DND-41 (cell line): ENCODE data around the gene BAHD1.

Source experiments
- ATAC-seq: fragments of 200-7000 bp; cut with Tn5 transposase; 3 replicates; pipeline ENCODE4 v1.9.1; 2021; ENCODE audit warnings: low read depth; ENCODE audit not compliant: insufficient read depth
- DNase-seq: peaks from one replicate; pipeline ENCODE4 v3.0.0-alpha.2; 2020
- H2AFZ ChIP-seq: 2 replicates; pipeline ENCODE4 v1.6.0; 2012; ENCODE audit warnings: low read depth, low read length
- H3K27ac ChIP-seq: 2 replicates; pipeline ENCODE4 v1.5.1; 2012; ENCODE audit warnings: low read length, inconsistent platforms
- H3K27me3 ChIP-seq: fragments of 200-600 bp; sonication (generic); 2 replicates; pipeline ENCODE4 v1.6.0; 2012; ENCODE audit warnings: low read length, mild to moderate bottlenecking, inconsistent platforms; ENCODE audit not compliant: insufficient read depth, poor library complexity
- H3K36me3 ChIP-seq: 2 replicates; pipeline ENCODE4 v1.5.1; 2012; ENCODE audit warnings: low read length, inconsistent platforms; ENCODE audit not compliant: insufficient read depth
- H3K4me1 ChIP-seq: 2 replicates; pipeline ENCODE4 v1.5.1; 2012; ENCODE audit warnings: mild to moderate bottlenecking, low read length; ENCODE audit not compliant: insufficient read depth
- H3K4me2 ChIP-seq: 2 replicates; pipeline ENCODE4 v1.6.0; 2012; ENCODE audit warnings: mild to moderate bottlenecking, moderate library complexity, low read length, inconsistent platforms; ENCODE audit not compliant: insufficient read depth
- H3K4me3 ChIP-seq, 2 experiments: fragments of 200-600 bp in 1 of 2; shearing (Covaris generic) in 1 of 2; 2 replicates each; pipeline ENCODE4 v1.5.1; 2012 to 2016; ENCODE audit warnings: inconsistent platforms in 2 of 2, low read length in 2 of 2, mild to moderate bottlenecking in 2 of 2, low read depth in 1 of 2, moderate library complexity in 1 of 2
- H3K79me2 ChIP-seq: 2 replicates; pipeline ENCODE4 v1.6.0; 2012; ENCODE audit warnings: low read length, inconsistent platforms; ENCODE audit not compliant: insufficient read depth
- H3K9ac ChIP-seq: 2 replicates; pipeline ENCODE4 v1.6.0; 2012; ENCODE audit warnings: low read depth, mild to moderate bottlenecking, inconsistent platforms, low read length, moderate library complexity
- H3K9me3 ChIP-seq: 2 replicates; pipeline ENCODE4 v1.5.1; 2012; ENCODE audit warnings: low read length, moderate library complexity, mild to moderate bottlenecking, inconsistent platforms; ENCODE audit not compliant: insufficient read depth, severe bottlenecking
- H4K20me1 ChIP-seq: 2 replicates; pipeline ENCODE4 v1.6.0; 2012; ENCODE audit warnings: low read length; ENCODE audit not compliant: insufficient read depth
- CTCF ChIP-seq: IDR thresholded peaks from 2 replicates; pipeline ENCODE4 v1.5.1; 2012; ENCODE audit warnings: borderline replicate concordance, low read length, moderate library complexity, mild to moderate bottlenecking; ENCODE audit not compliant: poor library complexity, severe bottlenecking; ENCODE audit errors: extremely low read depth
- EZH2 ChIP-seq: IDR thresholded peaks from 3 replicates; pipeline ENCODE4 v1.6.1; 2012; ENCODE audit warnings: borderline replicate concordance, low read depth, mild to moderate bottlenecking, moderate library complexity, low read length, inconsistent platforms; ENCODE audit not compliant: severe bottlenecking

BAHD1 gene

GRCh38 chr15:40510201-40510600 is 69.4 kb downstream of the BAHD1 start:
- Histone ChIP-seq H3K27me3 (no peaks in the 10 kb centered on the region), H2AFZ (no peak overlapping the region), H3K4me1 (peaks cover 13% of the 10 kb centered on the region), H4K20me1 (no peaks in the 10 kb centered on the region), H3K9me3 (no peaks in the 10 kb centered on the region), H3K4me2 (no peak overlapping the region), H3K36me3 (no peaks in the 10 kb centered on the region), H3K79me2 (no peaks in the 10 kb centered on the region), H3K27ac (no peak overlapping the region), H3K4me3 (no peak overlapping the region), H3K9ac (no peak overlapping the region)
- no peak for DNase-seq
- no peak for ATAC-seq
- TF ChIP-seq CTCF (no peak), EZH2 (no peak)

DNA sequence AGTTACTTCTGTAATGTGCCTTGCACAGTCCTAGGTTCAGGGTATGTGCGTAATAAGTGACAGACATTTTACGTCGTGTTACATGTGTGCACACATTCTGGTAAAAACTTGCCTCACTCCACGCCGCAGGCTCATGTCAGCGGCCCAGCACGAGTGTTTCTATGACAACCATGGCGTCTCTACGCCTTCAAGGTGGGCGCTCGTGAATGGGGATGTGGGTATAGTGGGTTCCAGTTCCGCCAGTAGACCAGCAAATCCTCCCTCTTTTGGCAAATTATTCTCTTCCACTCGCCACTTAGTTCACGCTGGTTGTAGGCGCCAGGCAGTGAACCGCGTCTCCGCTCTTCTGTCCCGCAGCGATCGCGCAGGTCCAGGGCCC is 70.3 kb downstream of the BAHD1 start:
- TF ChIP-seq CTCF (no peak), EZH2 (no peak)
- no peak for DNase-seq
- no peaks in the 10 kb centered on the region for H3K9me3 ChIP-seq
- no peaks in the 10 kb centered on the region for H3K27me3 ChIP-seq
- H3K36me3 ChIP-seq, result no peaks in the 10 kb centered on the region
- H3K79me2 ChIP-seq, result no peaks in the 10 kb centered on the region
- no peak overlapping the region for H3K4me2 ChIP-seq
- no peak overlapping the region for H2AFZ ChIP-seq
- H3K4me1 ChIP-seq, result peaks cover 13% of the 10 kb centered on the region
- no peak overlapping the region for H3K27ac ChIP-seq
- no peaks in the 10 kb centered on the region for H4K20me1 ChIP-seq
- no peak for ATAC-seq
- no peak overlapping the region for H3K9ac ChIP-seq
- no peak overlapping the region for H3K4me3 ChIP-seq

- ATAC-seq (no peak), DNase-seq (no peak)
- H3K4me3 ChIP-seq, result no peak overlapping the region
- peaks cover 10% of the 10 kb centered on the region for H3K4me1 ChIP-seq
- H3K36me3 ChIP-seq, result no peaks in the 10 kb centered on the region
- no peaks in the 10 kb centered on the region for H3K79me2 ChIP-seq
- no peak overlapping the region for H3K4me2 ChIP-seq
- H3K9me3 ChIP-seq, result no peaks in the 10 kb centered on the region
- H4K20me1 ChIP-seq, result no peaks in the 10 kb centered on the region
- H2AFZ ChIP-seq, result no peak overlapping the region
- H3K9ac ChIP-seq, result no peak overlapping the region
- TF ChIP-seq CTCF (no peak), EZH2 (no peak)
- H3K27me3 ChIP-seq, result no peaks in the 10 kb centered on the region
- no peak overlapping the region for H3K27ac ChIP-seq
Measured at GRCh38 chr15:40511472-40512133, 70.8 kb downstream of the BAHD1 start.

GRCh38 chr15:40512440-40512839 is 71.7 kb downstream of the BAHD1 start:
- ATAC-seq (no peak), DNase-seq (no peak)
- no peak overlapping the region for H3K4me2 ChIP-seq
- H2AFZ ChIP-seq, result no peak overlapping the region
- TF ChIP-seq EZH2 (no peak), CTCF (no peak)
- no peaks in the 10 kb centered on the region for H4K20me1 ChIP-seq
- no peaks in the 10 kb centered on the region for H3K27me3 ChIP-seq
- H3K27ac ChIP-seq, result no peak overlapping the region
- no peaks in the 10 kb centered on the region for H3K79me2 ChIP-seq
- no peaks in the 10 kb centered on the region for H3K36me3 ChIP-seq
- H3K4me1 ChIP-seq, result peaks cover 1% of the 10 kb centered on the region; the same call in 1 of the 2 replicates
- H3K4me3 ChIP-seq, result no peak overlapping the region
- no peak overlapping the region for H3K9ac ChIP-seq
- H3K9me3 ChIP-seq, result no peaks in the 10 kb centered on the region
